Upper lobe of left lung (tissue), 6 donors: ENCODE results near the gene EXOC4. TPM values are rescaled to one million over a fixed set of nuclear protein-coding genes. Genes with fewer than 3 reads are reported as not detected.

Experiments
- ATAC-seq, 2 donors: fragments of 200-7000 bp; cut with Tn5 transposase; one replicate each; pipeline ENCODE4 v1.9.1; 2022; ENCODE audit warnings: mild to moderate bottlenecking in 2 of 2, moderate library complexity in 2 of 2; ENCODE audit not compliant: low FRiP score in 2 of 2
- DNase-seq, 2 donors: peaks; one replicate each; pipeline ENCODE4 v3.0.0-alpha.2; 2019 to 2020
- H3K27ac ChIP-seq, 4 donors: fragments of 200-600 bp; sonication (generic); one replicate each; pipeline ENCODE4 v1.5.1; 2016 to 2019
- H3K27me3 ChIP-seq, 4 donors: fragments of 200-600 bp; sonication (generic); one replicate each; pipeline ENCODE4 v1.5.1; 2017 to 2019
- H3K36me3 ChIP-seq, 4 donors: fragments of 200-600 bp; sonication (generic); one replicate each; pipeline ENCODE4 v1.5.1; 2016 to 2019
- H3K4me1 ChIP-seq, 4 donors: fragments of 200-600 bp; sonication (generic); one replicate each; pipeline ENCODE4 v1.5.1; 2018 to 2019
- H3K4me3 ChIP-seq, 4 donors: fragments of 200-600 bp; sonication (generic); one replicate each; pipeline ENCODE4 v1.5.1; 2017 to 2019; ENCODE audit warnings: mild to moderate bottlenecking in 2 of 4, moderate library complexity in 1 of 4
- H3K9me3 ChIP-seq, 4 donors: fragments of 200-600 bp; sonication (generic); one replicate each; pipeline ENCODE4 v1.5.1; 2018 to 2019
- EP300 ChIP-seq, 4 donors: sonication (generic); formaldehyde crosslinking; IDR thresholded peaks; one replicate each; pipeline ENCODE4 v1.5.1; 2017; ENCODE audit warnings: antibody characterized with exemption in 4 of 4, control low read depth in 2 of 4
- POLR2A ChIP-seq, 4 donors: fragments of 450-650 bp; IDR thresholded peaks; one replicate each; pipeline ENCODE4 v1.5.1; 2016 to 2017; ENCODE audit warnings: antibody characterized with exemption in 4 of 4, mild to moderate bottlenecking in 2 of 4
- POLR2AphosphoS5 ChIP-seq, 2 donors: sonication (generic); formaldehyde crosslinking; IDR thresholded peaks; one replicate each; pipeline ENCODE4 v1.5.1; 2017; ENCODE audit warnings: antibody characterized with exemption in 2 of 2
- WGBS, 2 donors: methylation state at CpG; one replicate each; pipeline ENCODE4 v1.1.5; 2017 to 2018; 5-methylcytosine and 5-hydroxymethylcytosine counted together
- total RNA-seq, 6 donors: library from RNA; depleted of rRNA in 4 of 6; stranded (reverse); fragments of >200 nt in 4 of 6; gene quantifications; one replicate each; pipeline versions ENCODE4 v1.1.0 to v1.2.1, GENCODE V29; 2016 to 2021
- TF ChIP-seq, protein P1 (sequence below), 6 experiments: fragments of 450-650 bp in 4 of 6; fragments of 200-600 bp in 2 of 6; sonication (generic) in 2 of 6; IDR thresholded peaks; one replicate each; pipeline ENCODE4 v1.5.1; 2016 to 2019; ENCODE audit warnings: antibody characterized with exemption in 6 of 6
- donor health status: DM: no; HTN: no; CAD: no; lungs with moderate emphysema.
- donor health status: DM: no; HTN: yes; CAD: no; lungs with severe emphysema.

Gene EXOC4
- total RNA-seq, 6 donors from 2014 or later, result 56.3 to 325 (median 99.4) TPM

DNA sequence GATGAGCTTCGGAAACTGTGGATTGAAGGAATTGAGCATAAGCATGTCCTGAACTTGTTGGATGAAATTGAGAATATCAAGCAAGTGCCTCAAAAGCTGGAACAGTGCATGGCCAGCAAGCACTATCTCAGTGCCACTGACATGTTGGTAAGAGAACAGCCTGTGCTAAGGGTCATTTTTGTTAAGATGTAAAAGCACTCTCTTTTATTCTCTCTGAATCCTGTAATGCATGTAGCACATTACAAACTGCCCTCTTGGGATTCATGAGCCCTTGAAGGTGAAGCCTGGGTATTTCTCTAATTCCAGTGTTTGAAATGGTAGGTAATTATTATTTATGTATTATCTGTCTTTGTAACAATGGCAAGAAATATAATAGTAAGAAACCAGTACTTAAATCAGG is 36.1 kb downstream of the EXOC4 start:
- DNase-seq (no peak), ATAC-seq (no peak)
- no peak overlapping the region for H3K27ac ChIP-seq
- H3K9me3 ChIP-seq, result no peaks in the 10 kb centered on the region
- no peak overlapping the region for H3K4me3 ChIP-seq
- peaks cover 0 to 15% (median 4%) of the 10 kb centered on the region in 4 donors for H3K36me3 ChIP-seq
- WGBS, 2 donors, result 100% methylated on average over 1 of the region's 1 CpG
- H3K27me3 ChIP-seq, result no peaks in the 10 kb centered on the region
- no peaks in the 10 kb centered on the region for H3K4me1 ChIP-seq
- TF ChIP-seq POLR2AphosphoS5 (IDR thresholded peaks at IDR 0.05) (no peak), POLR2A (IDR thresholded peaks at IDR 0.05) (no peak)
- TF ChIP-seq, protein P1, sequence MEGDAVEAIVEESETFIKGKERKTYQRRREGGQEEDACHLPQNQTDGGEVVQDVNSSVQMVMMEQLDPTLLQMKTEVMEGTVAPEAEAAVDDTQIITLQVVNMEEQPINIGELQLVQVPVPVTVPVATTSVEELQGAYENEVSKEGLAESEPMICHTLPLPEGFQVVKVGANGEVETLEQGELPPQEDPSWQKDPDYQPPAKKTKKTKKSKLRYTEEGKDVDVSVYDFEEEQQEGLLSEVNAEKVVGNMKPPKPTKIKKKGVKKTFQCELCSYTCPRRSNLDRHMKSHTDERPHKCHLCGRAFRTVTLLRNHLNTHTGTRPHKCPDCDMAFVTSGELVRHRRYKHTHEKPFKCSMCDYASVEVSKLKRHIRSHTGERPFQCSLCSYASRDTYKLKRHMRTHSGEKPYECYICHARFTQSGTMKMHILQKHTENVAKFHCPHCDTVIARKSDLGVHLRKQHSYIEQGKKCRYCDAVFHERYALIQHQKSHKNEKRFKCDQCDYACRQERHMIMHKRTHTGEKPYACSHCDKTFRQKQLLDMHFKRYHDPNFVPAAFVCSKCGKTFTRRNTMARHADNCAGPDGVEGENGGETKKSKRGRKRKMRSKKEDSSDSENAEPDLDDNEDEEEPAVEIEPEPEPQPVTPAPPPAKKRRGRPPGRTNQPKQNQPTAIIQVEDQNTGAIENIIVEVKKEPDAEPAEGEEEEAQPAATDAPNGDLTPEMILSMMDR (IDR thresholded peaks at IDR 0.05), result no peak

DNA sequence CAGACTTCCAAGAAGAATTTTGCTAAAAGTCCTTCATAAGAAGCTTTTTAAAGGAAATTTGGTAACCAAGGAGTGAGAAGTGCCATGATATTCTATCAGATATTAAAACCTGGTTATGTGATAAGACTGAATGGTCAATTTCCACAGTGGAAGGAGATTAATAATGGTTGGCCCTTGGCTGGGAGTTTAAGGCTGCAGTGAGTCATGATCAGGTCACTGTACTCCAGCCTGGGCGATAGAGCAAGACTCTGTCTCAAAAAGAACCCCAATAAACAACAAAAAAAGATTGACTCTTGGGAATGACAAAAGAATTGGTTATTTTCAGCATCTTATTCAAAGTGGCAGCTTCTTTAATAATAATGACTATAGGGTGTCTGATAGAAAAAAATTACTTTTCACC is 37.2 kb downstream of the EXOC4 start:
- TF ChIP-seq EP300 (IDR thresholded peaks at IDR 0.05) (no peak), POLR2A (IDR thresholded peaks at IDR 0.05) (no peak), POLR2AphosphoS5 (IDR thresholded peaks at IDR 0.05) (no peak)
- TF ChIP-seq, protein P1 (IDR thresholded peaks at IDR 0.05), result no peak
- Histone ChIP-seq H3K27ac (no peak overlapping the region), H3K36me3 (peaks cover 0 to 15% (median 4%) of the 10 kb centered on the region in 4 donors), H3K4me1 (no peaks in the 10 kb centered on the region), H3K4me3 (no peak overlapping the region), H3K9me3 (no peaks in the 10 kb centered on the region), H3K27me3 (no peaks in the 10 kb centered on the region)
- 92 to 97% methylated on average over 1 of the region's 1 CpG for WGBS, 2 donors
- ATAC-seq (no peak), DNase-seq (no peak)

DNA sequence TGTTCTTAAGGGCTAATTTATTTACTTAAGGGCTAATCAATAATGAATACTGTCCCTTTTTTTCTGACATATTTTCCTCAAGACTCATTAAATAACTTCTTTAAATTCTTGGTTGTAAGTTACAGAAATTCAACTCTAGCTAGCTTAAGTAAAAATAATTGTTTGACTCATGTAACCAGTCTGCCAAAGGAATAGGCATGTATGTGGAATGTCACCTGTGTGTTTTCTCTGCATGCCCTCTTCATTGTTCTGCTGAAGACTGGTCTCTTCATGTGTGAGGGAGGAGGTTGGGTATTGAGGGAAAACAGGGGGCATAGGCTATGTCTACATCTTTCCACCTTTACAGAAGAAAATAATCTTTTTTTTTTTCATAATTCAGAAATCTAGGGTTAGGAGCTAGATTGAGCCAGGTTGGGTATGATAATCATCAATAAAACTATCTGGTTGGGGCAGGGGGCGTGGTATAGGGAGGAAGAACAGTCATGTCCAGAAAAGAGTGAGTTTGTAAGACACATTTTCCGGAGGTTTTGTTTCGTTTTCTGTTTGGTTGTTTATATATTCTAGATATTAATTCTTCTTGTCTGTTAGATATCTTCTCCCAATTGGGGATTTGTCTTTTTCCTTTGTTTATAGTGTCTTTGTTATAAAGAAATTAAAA is 37.9 kb downstream of the EXOC4 start:
- no peak overlapping the region for H3K4me3 ChIP-seq

DNA sequence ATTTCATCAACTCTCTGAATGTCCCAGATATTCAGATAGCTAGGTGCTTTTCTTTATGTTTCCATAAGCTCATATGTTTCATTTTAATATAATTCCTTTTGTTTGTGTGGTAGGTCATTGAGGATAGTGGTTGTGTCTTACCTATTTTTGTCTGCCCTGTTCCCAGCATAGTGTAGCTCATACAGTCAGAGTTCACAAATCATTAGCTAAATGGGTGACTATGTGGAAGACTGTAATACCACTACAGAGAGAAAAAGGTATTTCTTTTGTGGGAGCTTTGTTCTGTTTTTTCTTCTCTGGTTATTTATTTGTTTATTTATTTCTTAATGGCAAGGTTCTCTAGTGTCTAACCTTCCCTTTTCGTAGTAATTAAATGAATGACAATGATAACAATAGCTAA is 39.8 kb downstream of the EXOC4 start:
- H3K4me1 ChIP-seq, result no peaks in the 10 kb centered on the region
- no peaks in the 10 kb centered on the region for H3K9me3 ChIP-seq
- H3K4me3 ChIP-seq, result no peak overlapping the region
- no peak overlapping the region for H3K27ac ChIP-seq
- WGBS, 2 donors, result 83 to 97% methylated on average over 1 of the region's 1 CpG
- H3K36me3 ChIP-seq, result peaks cover 0 to 15% (median 4%) of the 10 kb centered on the region in 4 donors
- TF ChIP-seq EP300 (IDR thresholded peaks at IDR 0.05) (no peak), POLR2A (IDR thresholded peaks at IDR 0.05) (no peak), POLR2AphosphoS5 (IDR thresholded peaks at IDR 0.05) (no peak)
- TF ChIP-seq, protein P1 (IDR thresholded peaks at IDR 0.05), result no peak
- H3K27me3 ChIP-seq, result no peaks in the 10 kb centered on the region
- ATAC-seq (no peak), DNase-seq (no peak)

More for the DNA sequence above, 37.9 kb downstream of the EXOC4 start:
- DNase-seq (no peak), ATAC-seq (no peak)
- peaks cover 0 to 15% (median 4%) of the 10 kb centered on the region in 4 donors for H3K36me3 ChIP-seq
- WGBS, 2 donors, result 73 to 83% methylated on average over 3 of the region's 3 CpGs
- no peaks in the 10 kb centered on the region for H3K9me3 ChIP-seq
- H3K27me3 ChIP-seq, result no peaks in the 10 kb centered on the region
- H3K27ac ChIP-seq, result no peak overlapping the region
- TF ChIP-seq, protein P1 (IDR thresholded peaks at IDR 0.05), result no peak
- TF ChIP-seq POLR2AphosphoS5 (IDR thresholded peaks at IDR 0.05) (no peak), EP300 (IDR thresholded peaks at IDR 0.05) (no peak), POLR2A (IDR thresholded peaks at IDR 0.05) (no peak)
- H3K4me1 ChIP-seq, result no peaks in the 10 kb centered on the region
